NCI-H82 treated with DMSO at 0.1 percent for 48 hours (cell line): ENCODE measurements around the gene PHF23.
A peak's percentile ranks its signal among the peaks of the same experiment; 100 is the strongest.

Source experiments
- DNase-seq: peaks from one replicate; lab custom pipeline; 2025; ENCODE audit not compliant: unreplicated experiment; lab: John Stamatoyannopoulos, UW

The PHF23 gene

DNA sequence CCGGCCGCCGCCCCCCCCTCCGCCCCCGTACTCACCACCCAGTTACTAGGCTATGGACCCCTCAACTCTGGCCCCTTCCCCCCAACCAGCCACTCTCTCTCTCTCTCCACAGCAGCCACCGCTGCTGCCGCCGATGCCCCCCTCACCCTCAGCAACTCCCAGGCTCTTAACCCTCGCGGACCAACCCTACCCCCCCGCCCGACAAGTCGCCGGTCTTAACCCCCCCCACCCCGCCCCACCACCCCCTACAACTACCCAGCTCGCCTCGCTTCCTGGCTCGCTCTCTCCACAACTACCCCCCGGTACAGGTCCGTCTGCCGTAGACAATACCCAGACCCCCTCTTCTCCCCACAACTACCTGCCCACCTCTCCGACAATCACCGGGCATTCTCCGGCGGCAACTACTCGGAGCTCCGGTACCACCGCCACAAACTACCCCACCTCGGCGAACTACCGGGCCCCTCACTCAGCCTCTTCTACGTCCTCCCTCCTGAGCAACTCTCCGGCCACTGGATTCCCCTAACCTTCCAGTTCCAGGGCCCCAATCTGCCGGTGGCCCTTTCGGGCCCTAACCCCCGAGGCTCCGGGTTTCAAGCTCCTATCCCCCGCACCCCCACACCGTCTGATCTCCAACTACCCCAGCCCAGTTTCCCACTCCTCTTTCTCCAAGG, 702 bp downstream of the PHF23 start:
- DNase-seq: no peak

DNA sequence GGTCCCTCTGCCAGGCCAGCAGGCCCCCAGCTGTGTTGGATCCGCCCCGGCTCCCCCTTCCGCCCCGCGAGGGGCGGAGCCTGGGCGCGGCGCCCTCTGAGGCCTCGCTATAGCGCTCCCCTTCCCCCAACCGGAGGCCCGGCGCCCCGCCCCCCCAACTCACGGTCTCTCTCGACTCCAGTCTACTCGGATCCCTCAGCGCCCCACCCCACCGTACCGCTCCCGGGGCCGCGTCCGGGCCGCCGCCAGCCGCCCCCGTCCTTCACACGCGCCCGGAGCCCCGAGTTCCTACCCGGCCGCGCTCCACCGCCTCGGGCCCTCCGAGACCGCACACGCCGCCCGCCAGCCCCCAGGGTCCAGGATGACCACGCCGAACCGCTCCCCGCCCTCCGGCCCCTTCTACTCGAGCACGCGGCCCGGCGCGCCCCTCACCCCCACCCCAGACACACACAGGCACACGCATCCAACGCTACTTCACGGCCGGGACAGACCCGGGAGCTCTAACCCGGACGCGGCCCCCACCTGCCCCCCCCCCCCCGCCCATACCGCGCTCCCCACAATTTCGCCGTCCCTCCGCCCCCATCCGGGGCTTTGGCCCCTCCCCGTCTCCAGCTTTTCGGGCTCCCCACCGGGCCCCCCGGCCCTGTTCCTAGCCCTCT, 1.4 kb downstream of the PHF23 start:
- peak; percentile 52 for DNase-seq

DNA sequence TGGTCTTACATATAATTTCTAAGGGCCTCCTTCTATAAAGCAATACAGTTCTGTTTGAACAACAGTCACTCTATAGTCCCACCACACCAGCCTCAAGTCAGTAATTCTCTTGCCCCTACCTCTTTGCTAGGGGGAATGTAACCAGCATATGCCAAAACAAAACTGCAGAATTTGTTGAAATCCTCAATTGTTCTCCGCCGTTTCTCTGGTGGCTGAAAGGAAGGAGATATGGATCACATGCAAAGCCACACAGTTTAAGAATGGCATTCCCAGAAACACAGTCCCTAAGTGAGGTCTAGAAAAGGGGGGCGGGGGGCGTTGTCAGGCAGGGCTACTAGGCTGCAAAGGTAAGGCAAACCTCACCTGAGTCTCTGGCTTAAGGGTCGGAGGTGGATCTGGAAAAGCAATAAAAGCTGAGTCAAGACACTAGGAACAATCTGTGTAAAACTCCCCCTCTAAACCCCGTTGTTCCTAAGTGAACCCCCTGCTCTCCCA, 1.9 kb downstream of the PHF23 start:
- DNase-seq: no peak

DNA sequence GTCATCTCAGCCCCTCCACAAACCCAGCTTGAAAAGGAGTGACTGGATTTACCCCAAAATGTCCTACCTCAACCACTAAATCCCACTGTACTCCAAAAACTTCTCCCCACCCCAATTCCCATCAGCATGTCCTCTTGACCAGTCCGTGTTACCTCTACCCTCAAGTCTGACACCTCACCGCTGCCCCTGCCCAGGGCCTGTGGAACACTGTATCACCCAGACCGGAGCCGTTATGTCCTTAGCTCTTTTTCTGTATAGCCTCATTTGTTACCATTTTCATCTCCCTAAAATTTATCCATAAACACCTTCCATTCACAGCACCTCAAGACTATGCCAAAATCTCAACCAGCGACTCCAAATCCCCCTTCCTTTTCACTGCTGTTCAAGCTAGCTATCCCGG, 2.4 kb downstream of the PHF23 start:
- DNase-seq: no peak

DNA sequence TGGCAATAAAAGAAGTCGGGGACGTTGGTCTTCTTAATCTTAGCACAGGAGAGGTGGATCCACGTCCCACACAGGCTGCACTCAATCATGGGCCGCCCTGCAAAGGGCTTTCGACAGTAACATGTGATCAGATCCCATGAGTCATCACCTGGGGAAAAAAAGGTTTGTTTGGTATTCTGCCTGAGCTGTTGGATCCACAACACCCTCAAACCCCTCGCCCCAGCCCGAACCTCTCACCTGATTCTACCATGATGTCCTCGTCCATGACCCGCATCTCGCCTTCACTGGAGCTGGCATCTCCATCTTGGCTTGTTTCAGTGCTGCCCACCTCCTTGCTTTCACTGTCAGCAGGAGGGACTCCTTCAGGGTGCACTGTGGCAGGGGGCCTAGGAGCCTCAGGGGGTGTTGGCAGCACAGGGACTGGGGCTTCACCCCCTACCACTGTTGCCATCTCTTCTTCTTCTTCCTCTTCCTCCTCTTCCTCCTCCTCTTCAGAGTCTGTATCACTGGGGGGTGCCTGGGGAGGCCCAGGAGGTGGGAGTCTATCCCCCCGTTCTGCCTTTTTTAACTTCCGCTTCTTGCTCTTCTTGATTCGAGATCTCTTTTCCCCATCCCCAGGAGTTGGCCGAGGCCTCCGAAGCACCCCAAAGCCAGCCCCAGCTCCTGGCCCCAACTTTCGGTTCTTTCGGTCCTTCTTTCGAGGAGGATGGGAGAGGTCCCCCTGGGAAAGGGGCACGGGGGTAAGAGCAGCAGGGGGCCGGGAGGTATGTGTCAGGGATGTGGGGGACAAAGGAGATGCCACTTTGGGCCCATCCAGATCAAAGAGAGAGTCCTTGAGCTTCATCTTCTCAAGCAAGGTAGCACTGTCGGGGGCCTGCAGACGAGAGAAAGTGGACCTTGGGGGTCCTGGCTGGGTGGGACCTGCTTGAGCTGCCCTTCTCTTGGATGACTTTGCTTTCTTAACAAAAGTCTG, 3.3 kb downstream of the PHF23 start:
- no peak for DNase-seq

DNA sequence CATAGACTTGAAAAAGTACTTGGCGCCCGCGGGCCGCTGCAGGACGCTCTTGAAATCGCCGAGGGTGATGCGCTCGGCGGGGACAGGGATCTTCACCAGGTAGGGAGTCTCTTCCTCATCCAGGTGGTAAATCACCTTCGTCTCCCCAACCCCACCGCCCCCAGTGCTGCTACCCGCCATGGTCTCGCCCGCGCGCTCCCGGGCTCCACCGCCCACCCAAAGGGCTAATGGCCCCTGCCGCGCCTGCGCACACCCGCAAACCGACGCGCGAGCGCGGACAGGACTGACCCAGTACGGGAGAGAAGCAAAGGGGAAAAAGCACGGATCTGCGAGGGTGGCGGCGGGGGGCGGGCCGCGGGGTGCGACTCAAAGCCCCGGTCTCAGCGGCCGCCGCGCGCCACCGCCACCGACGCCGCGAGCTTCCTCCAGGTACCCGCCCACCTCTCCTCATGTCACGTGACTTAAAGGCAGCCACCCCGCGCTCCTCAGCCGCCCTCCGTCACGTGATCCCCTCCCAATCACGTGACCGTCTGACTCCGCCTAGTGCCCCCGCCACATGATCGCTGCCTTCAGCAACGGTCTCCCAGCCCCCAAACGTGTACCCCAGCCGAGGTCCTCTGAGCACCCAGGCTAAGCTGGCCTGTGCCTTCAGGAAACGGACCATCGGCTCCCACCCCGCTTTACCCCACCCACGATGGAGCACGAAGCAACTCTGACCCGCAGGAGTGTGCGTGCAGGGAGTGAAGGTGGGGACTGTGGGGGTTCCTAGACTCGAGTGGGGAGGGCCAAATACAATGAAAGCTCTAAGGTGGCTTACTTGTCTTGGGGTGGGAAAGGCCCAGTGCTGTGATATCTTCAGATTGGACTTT, 4.9 kb downstream of the PHF23 start, which contains the start of gene DVL2:
Gene DVL2, minus strand, starts transcription at position 435 of the 869 bp plus-strand sequence. Its CDS starts 255 bp downstream, at position 180.
- DNase-seq: peak; percentile 98

DNA sequence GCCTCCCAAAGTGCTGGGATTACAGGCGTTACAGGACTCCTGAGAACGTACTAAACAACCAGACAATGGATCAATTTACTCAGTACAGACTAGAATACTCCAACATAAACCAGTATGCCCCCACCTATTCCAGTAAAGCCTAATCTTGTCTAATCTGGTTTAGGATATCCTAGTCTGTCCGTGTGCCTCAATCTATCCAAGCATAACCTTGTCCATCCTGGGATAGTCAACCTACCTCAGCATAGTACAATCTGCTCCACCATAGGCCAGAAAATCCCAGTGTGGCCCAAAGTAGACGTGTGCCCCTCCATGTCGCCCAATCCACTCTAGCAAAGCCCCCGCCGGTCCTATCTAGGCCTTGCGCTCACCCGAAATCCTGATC, 5.6 kb downstream of the PHF23 start:
- DNase-seq: peak; percentile 72

DNA sequence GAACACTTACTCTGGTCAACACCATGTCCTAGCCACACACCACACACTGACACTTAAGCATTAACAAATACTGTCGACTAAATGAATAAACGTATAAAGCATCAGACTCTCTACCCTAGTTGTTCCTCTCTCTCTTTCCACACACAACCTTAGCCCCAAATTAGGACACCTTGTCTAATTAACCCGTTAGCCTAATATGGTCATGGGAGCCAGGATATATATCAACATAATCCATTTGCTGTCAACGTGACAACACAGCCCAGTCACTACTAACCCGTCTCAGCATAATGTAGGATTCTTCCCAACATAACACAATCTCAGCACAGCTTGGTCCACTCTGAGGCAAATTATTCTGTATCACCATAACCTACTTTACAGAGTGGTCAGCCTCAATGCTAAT, 7.1 kb downstream of the PHF23 start:
- DNase-seq: no peak

DNA sequence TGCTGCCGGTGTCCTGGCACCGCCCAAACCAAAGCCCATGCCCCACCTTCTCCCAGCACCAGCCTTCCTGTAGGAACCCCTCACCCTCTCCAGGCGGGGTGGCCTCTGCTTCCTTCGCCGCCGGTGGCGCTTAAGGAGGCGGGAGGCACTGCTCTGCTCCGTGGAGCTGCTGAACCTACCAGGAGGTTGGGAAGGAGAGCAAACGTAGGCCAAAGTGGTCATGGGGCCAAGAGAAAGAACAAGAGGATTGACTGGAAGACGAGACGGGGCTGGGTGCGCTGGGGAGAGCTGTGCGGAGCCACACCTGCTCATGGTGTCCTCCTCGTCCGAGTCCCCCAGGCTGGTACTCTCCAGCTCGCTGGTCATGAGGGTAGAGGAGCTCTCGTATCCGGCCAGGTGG, 9.8 kb downstream of the PHF23 start:
- no peak for DNase-seq

DNA sequence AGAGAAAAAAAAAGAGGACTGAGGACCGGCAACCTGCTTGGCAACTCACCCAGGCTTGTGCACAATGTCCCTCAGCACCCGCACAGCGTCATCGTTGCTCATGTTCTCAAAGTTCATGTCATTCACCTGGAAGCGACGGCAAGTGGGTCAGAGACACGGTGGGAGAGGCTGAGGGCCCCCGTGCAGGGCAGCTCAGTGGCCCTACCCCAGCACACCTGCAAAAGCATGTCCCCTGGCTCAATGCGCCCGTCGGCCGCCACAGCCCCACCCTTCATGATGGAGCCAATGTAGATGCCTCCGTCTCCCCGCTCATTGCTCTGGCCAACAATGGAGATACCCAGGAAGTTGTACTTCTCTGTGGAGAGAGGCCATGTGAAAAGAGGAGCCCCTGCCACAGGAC, 10.3 kb downstream of the PHF23 start:
- DNase-seq: no peak

DNA sequence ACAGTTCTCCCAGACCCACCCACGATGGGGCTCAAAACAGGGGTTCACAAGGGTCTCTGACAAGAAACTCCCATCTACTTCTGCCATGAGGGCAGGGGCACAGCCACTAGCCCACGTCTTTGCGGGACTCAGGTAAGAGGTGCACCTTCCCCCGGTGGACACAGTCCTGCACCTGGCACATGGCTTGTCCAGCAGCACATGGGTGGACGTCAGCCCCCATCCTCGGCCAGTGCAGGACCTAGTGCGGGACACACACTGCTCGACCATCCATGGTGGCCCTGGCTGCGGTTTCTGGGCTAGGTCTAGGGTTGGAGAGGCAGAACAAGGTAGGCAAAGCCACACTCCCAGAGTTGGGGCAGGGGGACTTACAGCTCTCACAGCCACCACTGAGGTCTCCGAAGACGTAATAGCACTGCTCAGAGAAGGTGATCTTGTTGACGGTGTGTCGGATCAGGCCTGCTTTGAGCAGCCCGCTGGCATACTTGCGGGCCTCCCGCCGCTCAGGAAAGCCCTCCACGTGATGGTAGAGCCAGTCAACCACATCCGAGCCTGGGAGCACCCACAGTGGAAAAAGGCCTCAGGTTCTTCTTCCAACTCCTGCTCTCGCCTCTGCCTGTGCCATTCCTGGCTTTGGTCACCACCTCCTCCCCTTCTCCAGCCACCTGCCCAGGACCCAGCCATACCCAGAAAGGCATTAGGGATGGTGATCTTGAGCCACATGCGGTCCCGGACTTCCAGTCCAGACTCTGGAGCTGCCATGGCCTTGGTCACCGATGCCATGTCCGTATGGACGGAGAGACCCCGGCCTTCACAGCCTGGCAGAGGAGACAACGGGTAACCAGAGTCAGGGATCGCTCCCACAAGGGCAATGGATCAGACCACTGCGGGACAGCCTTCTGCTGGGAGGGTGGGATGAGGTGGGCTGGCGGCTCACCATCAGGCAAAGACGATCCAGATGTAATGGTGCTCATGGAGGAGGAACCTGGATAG, 12.2 kb downstream of the PHF23 start:
- no peak for DNase-seq

DNA sequence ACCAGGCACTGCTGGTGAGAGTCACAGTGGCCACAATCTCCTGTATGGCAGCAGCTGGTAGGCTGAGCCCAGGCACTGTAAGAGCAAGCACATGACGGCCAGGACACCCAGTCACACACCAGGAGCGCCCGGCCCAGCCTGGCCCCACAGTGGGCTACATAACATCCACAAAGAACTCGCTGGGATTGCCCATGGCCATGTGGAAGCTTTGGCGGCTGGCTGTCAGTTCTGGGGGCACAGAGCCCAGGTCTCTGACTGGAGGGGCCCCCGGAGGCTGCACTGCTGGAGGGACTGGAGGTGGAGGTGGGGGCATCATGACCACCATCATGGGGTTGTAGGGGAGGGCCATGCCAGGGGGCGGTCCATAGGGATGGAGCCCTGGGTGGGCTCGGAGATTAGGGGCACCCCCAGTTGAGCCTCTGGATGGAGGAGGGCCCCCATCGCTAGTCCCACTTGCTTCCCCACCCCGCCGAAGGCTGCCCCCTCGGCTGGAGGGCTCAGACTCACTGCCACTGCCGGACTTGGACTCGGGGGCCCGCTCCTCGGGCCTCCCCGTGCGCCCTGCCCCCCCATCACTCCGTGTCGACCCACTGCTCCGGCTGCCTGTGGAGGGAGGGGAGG, 13.4 kb downstream of the PHF23 start:
- DNase-seq: no peak

DNA sequence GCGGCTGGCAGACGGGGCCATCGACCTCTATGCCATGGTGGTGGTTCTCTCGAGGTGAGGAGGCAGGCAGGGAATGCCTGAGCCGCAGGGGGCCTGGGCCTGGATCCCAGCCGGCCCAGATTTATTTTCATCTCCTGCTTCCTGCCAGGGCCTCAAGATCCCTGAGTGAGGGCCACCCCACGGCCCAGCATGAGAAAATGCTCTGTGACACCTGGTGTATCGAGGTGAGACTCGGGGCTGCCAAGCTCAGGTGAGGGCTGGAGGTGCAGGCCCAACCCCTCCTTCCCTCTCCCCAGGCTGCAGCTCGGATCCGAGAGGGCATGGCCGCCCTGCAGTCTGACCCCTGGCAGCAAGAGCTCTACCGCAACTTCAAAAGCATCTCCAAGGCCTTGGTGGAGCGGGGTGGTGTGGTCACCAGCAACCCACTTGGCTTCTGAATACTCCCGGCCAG, 14.6 kb downstream of the PHF23 start:
- no peak for DNase-seq

DNA sequence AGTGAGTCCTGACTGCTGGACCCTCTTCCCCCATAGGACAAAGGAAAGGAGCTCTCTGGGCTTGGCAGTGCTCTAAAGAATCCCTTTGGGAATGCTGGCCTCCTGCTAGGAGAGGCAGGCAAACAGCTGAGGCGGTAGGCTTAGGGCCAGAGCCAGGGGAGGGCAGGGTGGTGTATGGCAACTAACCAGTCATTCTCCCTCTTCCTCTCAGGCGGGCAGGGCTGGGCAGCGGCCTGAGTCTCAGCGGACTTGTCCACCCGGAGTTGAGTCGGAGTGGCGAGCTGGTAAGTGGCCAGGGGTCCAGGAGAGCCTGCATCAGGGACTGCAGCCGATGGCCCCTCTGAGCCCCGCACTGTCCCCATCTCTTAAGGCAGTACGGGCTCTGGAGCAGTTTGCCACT, 15.1 kb downstream of the PHF23 start:
- no peak for DNase-seq

DNA sequence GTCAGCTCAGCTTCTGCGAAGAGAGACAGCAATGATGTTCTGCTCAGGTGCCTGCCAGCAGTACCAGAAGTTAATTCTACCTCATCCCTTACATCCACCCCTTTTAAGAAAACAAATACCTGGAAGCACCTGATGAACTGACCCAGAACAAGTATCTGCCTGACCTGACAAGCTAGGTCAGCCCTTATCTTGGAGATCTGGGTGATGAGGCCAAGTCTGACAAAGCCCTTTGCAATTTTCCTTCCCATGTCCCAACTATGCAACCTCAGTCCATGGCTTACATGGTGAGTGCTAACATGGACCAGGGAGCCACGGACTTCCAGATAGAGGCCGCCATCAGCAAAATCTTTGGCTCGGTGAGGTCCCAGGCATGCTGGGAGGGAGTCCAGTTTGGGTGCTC, 15.9 kb downstream of the PHF23 start:
- DNase-seq: no peak

DNA sequence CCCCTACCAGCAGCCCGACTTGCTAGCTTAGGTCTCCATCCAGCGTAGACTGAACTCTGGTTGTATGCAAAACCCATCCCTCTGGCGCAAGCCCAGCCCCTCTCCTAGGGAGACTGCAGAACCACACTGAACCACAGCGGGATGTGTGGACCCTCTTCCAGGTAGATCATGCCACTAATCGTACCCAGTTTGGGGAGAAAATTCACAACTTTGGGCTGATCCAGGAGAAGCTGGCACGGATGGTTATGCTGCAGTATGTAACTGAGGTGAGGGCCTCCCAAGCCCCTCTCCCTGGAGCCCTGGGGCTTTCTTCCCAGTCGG, 16.3 kb downstream of the PHF23 start:
- DNase-seq: no peak

DNA sequence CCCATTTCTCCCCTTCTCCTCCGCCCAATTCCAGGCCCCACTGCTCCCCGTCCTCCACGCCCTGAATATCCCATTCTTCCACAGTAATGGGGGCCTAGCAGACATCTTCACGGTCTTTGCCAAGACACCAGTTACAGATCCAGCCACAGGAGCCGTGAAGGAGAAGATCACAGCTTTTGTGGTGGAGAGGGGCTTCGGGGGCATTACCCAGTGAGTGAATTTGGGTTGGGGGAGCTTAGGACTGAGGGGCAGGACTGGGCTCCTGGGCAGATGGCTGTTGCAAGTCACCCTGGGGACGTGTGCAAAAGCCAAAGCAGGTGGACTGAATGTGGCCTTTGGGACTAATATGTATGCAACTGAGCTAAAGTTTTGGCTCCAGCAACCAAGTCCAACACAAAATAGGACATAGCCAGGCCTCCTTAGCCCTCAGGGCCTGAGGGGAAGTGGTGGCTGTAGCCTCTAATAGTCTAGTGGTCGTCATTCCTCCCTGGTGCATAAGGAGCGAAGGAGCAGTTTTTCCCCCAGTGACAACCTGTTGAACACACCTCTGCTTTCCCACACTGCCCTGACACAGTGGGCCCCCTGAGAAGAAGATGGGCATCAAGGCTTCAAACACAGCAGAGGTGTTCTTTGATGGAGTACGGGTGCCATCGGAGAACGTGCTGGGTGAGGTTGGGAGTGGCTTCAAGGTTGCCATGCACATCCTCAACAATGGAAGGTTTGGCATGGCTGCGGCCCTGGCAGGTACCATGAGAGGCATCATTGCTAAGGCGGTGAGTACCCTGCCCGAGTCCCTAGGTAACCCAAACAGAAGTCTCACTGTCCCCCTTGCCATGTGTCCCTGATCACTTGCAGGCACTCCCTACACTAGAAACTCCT, 16.9 kb downstream of the PHF23 start:
- no peak for DNase-seq
